ENCODE measurements around the gene KIRREL3. TPM values are rescaled to one million over a fixed set of nuclear protein-coding genes. Genes with fewer than 3 reads are reported as not detected.

Gene KIRREL3
- total RNA-seq, 1 donor from 2014 or later: 0.26 TPM

DNA sequence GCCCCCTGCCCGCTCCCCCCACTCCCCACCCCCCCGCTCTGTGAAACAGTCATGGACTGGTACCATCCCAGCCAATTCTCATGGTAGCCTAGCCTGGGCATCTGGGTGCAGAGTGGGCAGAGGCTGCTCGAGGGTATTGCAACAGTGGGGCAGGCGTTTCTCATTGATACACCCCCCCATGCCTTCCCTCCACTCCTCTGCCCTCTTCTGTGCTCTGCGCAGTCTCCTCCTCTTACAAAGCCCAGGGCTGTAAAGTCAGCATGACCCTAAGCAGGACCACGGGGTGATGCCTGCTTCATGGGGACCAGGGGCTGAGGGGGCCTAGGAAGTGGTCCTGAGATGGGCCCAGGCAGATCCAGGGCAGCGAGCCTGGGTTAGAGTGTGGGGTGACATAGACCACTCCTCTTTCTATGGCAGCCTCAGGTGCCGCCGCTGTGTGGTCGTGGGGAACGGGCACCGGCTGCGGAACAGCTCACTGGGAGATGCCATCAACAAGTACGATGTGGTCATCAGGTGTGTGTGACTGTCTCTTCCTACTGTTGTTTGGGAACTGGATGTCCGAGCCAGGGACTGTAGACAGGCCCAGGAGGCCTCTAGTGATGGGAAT is 592.8 kb downstream of the KIRREL3 start:
- no peak for DNase-seq (ENCODE audit: low spot score, unreplicated experiment)
- H3K4me3 Mint-ChIP-seq (ENCODE audit: low read depth): no peak overlapping the region
- no peaks in the 10 kb centered on the region for H3K9me3 Mint-ChIP-seq (ENCODE audit: low read depth)
- no peaks in the 10 kb centered on the region for H3K27me3 Mint-ChIP-seq
- H3K36me3 Mint-ChIP-seq (ENCODE audit: insufficient read depth): peaks cover 10% of the 10 kb centered on the region
- peaks cover 14% of the 10 kb centered on the region for H3K4me1 Mint-ChIP-seq (ENCODE audit: low read depth)
- no peak for TF ChIP-seq CTCF (IDR thresholded peaks at IDR 0.05; ENCODE audit: unreplicated experiment)
- peak overlapping the region; percentile 10 for H3K27ac Mint-ChIP-seq

- DNase-seq (ENCODE audit: low spot score, unreplicated experiment): no peak
- Mint-ChIP-seq H3K4me3 (ENCODE audit: low read depth) (no peak overlapping the region), H3K9me3 (ENCODE audit: low read depth) (no peaks in the 10 kb centered on the region), H3K27ac (no peak overlapping the region), H3K36me3 (ENCODE audit: insufficient read depth) (peaks cover 10% of the 10 kb centered on the region), H3K4me1 (ENCODE audit: low read depth) (peaks cover 14% of the 10 kb centered on the region), H3K27me3 (no peaks in the 10 kb centered on the region)
- TF ChIP-seq CTCF (IDR thresholded peaks at IDR 0.05; ENCODE audit: unreplicated experiment): no peak
Observed at GRCh38 chr11:126407101-126407521, 593.5 kb downstream of the KIRREL3 start.

DNA sequence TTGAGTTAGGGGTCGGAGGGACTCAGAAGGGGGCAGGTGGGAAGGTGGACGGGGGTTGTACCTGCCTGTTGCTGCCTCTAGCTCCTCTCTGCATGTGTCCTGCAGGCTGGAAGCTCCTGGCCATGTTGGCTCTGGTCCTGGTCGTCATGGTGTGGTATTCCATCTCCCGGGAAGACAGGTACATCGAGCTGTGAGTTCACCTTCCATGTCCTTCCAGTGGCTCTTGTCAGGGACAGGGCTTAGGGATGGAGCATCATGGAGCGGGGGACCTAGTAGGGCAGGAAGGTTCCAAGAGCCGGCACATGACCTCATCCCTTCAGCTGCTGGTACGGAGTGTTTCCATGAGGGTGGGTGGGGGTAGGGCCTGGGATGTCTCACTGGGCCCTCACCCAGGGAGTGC is 594.2 kb downstream of the KIRREL3 start:
- H3K9me3 Mint-ChIP-seq (ENCODE audit: low read depth): no peaks in the 10 kb centered on the region
- no peak overlapping the region for H3K27ac Mint-ChIP-seq
- H3K4me3 Mint-ChIP-seq (ENCODE audit: low read depth): no peak overlapping the region
- TF ChIP-seq CTCF (IDR thresholded peaks at IDR 0.05; ENCODE audit: unreplicated experiment): no peak
- peaks cover 14% of the 10 kb centered on the region for H3K4me1 Mint-ChIP-seq (ENCODE audit: low read depth)
- H3K27me3 Mint-ChIP-seq: no peaks in the 10 kb centered on the region
- DNase-seq (ENCODE audit: low spot score, unreplicated experiment): no peak
- H3K36me3 Mint-ChIP-seq (ENCODE audit: insufficient read depth): peaks cover 8% of the 10 kb centered on the region

GRCh38 chr11:126405906-126406305 is 594.7 kb downstream of the KIRREL3 start:
- no peaks in the 10 kb centered on the region for H3K9me3 Mint-ChIP-seq (ENCODE audit: low read depth)
- H3K4me1 Mint-ChIP-seq (ENCODE audit: low read depth): peaks cover 14% of the 10 kb centered on the region
- H3K27me3 Mint-ChIP-seq: no peaks in the 10 kb centered on the region
- no peak overlapping the region for H3K4me3 Mint-ChIP-seq (ENCODE audit: low read depth)
- no peak for DNase-seq (ENCODE audit: low spot score, unreplicated experiment)
- TF ChIP-seq CTCF (IDR thresholded peaks at IDR 0.05; ENCODE audit: unreplicated experiment): no peak
- H3K36me3 Mint-ChIP-seq (ENCODE audit: insufficient read depth): peaks cover 8% of the 10 kb centered on the region
- no peak overlapping the region for H3K27ac Mint-ChIP-seq

- H3K4me1 Mint-ChIP-seq (ENCODE audit: low read depth): peaks cover 14% of the 10 kb centered on the region
- TF ChIP-seq CTCF (IDR thresholded peaks at IDR 0.05; ENCODE audit: unreplicated experiment): no peak
- DNase-seq (ENCODE audit: low spot score, unreplicated experiment): no peak
- H3K27me3 Mint-ChIP-seq: no peaks in the 10 kb centered on the region
- H3K4me3 Mint-ChIP-seq (ENCODE audit: low read depth): no peak overlapping the region
- no peak overlapping the region for H3K27ac Mint-ChIP-seq
- no peaks in the 10 kb centered on the region for H3K9me3 Mint-ChIP-seq (ENCODE audit: low read depth)
- peaks cover 6% of the 10 kb centered on the region for H3K36me3 Mint-ChIP-seq (ENCODE audit: insufficient read depth)
Observed at GRCh38 chr11:126405374-126405773, 595.2 kb downstream of the KIRREL3 start.

Measured in progenitor cell of endocrine pancreas (in vitro differentiated cells).